B cell (primary cell): Measurements from ENCODE around the gene CAMK1. TPM values are rescaled to one million over a fixed set of nuclear protein-coding genes. Genes with fewer than 3 reads are reported as not detected.

Experiments
- ATAC-seq: fragments of 200-7000 bp; cut with Tn5 transposase; one replicate; pipeline ENCODE4 v1.10.0; 2021; ENCODE audit warnings: low read depth, mild to moderate bottlenecking, moderate number of reproducible peaks, moderate library complexity
- CTCF ChIA-PET: fragments of 350-600 bp; sonication (Branson Sonifier 250); formaldehyde crosslinking; loops from one replicate; lab custom pipeline; 2021; ENCODE audit warnings: antibody characterized with exemption, inconsistent platforms; lab: Charles Lee
- POLR2A ChIA-PET: fragments of 350-600 bp; sonication (Branson Sonifier 250); formaldehyde crosslinking; loops from one replicate; lab custom pipeline; 2021; ENCODE audit warnings: antibody characterized with exemption; lab: Charles Lee
- DNase-seq: peaks from one replicate; pipeline ENCODE4 v3.0.0; 2013
- H2AFZ ChIP-seq: 2 replicates; pipeline ENCODE4 v1.6.1; 2012; ENCODE audit warnings: mild to moderate bottlenecking, low read depth, low read length; ENCODE audit not compliant: insufficient read depth, poor library complexity, severe bottlenecking
- H3K27ac ChIP-seq, 2 donors: 1 replicate in 1 of 2; 2 replicates in 1 of 2; pipeline ENCODE4 v1.5.1; 2012 to 2013; ENCODE audit warnings: low read length in 2 of 2, mild to moderate bottlenecking in 2 of 2, moderate library complexity in 1 of 2
- H3K27me3 ChIP-seq, 4 experiments: fragments of 200-600 bp in 1 of 4; sonication (generic) in 1 of 4; replicated peaks in 1 of 4; 1 replicate in 2 of 4; 2 replicates in 2 of 4; pipeline versions ENCODE4 v1.6.1 to v1.7.0; 2013 to 2016; ENCODE audit warnings: low read length in 3 of 4, mild to moderate bottlenecking in 2 of 4, mixed read lengths in 1 of 4, moderate library complexity in 1 of 4; ENCODE audit not compliant: insufficient read depth in 4 of 4, control insufficient read depth in 3 of 4; ENCODE audit errors: control extremely low read depth in 1 of 4
- H3K36me3 ChIP-seq, 2 experiments: replicated peaks in 1 of 2; 1 replicate in 1 of 2; 2 replicates in 1 of 2; pipeline versions ENCODE4 v1.6.1 to v1.7.1; 2013; ENCODE audit warnings: low read length in 1 of 2; ENCODE audit not compliant: insufficient read depth in 2 of 2, control insufficient read depth in 1 of 2; ENCODE audit errors: control extremely low read depth in 1 of 2, extremely low read depth in 1 of 2
- H3K4me1 ChIP-seq, 2 donors: fragments of 200-600 bp in 1 of 2; sonication (generic) in 1 of 2; 1 replicate in 1 of 2; 2 replicates in 1 of 2; pipeline versions ENCODE4 v1.5.1 to v1.6.1; 2013 to 2017; ENCODE audit warnings: low read length in 2 of 2; ENCODE audit not compliant: control insufficient read depth in 2 of 2, insufficient read depth in 2 of 2
- H3K4me2 ChIP-seq: replicated peaks from 2 replicates; pipeline ENCODE3; 2012; ENCODE audit warnings: mild to moderate bottlenecking, low read depth, low read length; ENCODE audit not compliant: poor library complexity, severe bottlenecking
- H3K4me3 ChIP-seq, 5 experiments: fragments of 200-600 bp in 1 of 5; sonication (generic) in 1 of 5; 1 replicate in 3 of 5; 2 replicates in 2 of 5; pipeline versions ENCODE4 v1.5.1 to v1.7.0; 2011 to 2016; ENCODE audit warnings: low read length in 4 of 5, mild to moderate bottlenecking in 4 of 5, low read depth in 2 of 5, control low read depth in 1 of 5, moderate library complexity in 1 of 5; ENCODE audit not compliant: insufficient read depth in 1 of 5; ENCODE audit errors: control extremely low read depth in 1 of 5, extremely low read depth in 1 of 5
- H3K79me2 ChIP-seq: fragments of 200-600 bp; sonication (generic); one replicate; pipeline ENCODE4 v1.6.0; 2016; ENCODE audit warnings: low read length; ENCODE audit not compliant: control insufficient read depth, insufficient read depth
- H3K9ac ChIP-seq: fragments of 200-600 bp; sonication (generic); 2 replicates; pipeline ENCODE4 v1.6.1; 2017; ENCODE audit warnings: mild to moderate bottlenecking, low read length, moderate library complexity
- H3K9me3 ChIP-seq, 3 donors: one replicate each; pipeline versions ENCODE4 v1.6.1 to v1.7.1; 2013; ENCODE audit warnings: low read length in 2 of 3; ENCODE audit not compliant: control insufficient read depth in 2 of 3, insufficient read depth in 1 of 3; ENCODE audit errors: control extremely low read depth in 1 of 3
- H4K20me1 ChIP-seq: 2 replicates; pipeline ENCODE4 v1.6.0; 2012; ENCODE audit warnings: mild to moderate bottlenecking, low read length; ENCODE audit not compliant: insufficient read depth, control insufficient read depth, poor library complexity, severe bottlenecking
- H3K27ac Mint-ChIP-seq: one replicate; pipeline ENCODE4 v1.8.0; 2021; ENCODE audit warnings: mixed read lengths
- H3K27me3 Mint-ChIP-seq: one replicate; pipeline ENCODE4 v1.8.0; 2021; ENCODE audit warnings: mixed read lengths
- H3K4me1 Mint-ChIP-seq: one replicate; pipeline ENCODE4 v1.8.0; 2021; ENCODE audit warnings: mixed read lengths
- H3K4me3 Mint-ChIP-seq: one replicate; pipeline ENCODE4 v1.8.0; 2021; ENCODE audit warnings: mixed read lengths
- H3K9me3 Mint-ChIP-seq: one replicate; pipeline ENCODE4 v1.8.0; 2022; ENCODE audit warnings: mixed read lengths; ENCODE audit not compliant: insufficient read depth
- EZH2 ChIP-seq: IDR thresholded peaks from 2 replicates; pipeline ENCODE4 v1.6.1; 2012; ENCODE audit warnings: borderline replicate concordance, low read depth, mild to moderate bottlenecking, moderate library complexity, low read length; ENCODE audit not compliant: insufficient read depth, poor library complexity, severe bottlenecking
- WGBS: methylation state at CpG from one replicate; pipeline ENCODE4 v1.1.5; 2013; ENCODE audit warnings: missing lambda C conversion rate; ENCODE audit not compliant: insufficient coverage; 5-methylcytosine and 5-hydroxymethylcytosine counted together
- intact Hi-C: fragments of 100-400 bp; cut with micrococcal nuclease; formaldehyde crosslinking; loops from one replicate; pipeline ENCODE4 v1.10.0; 2022
- polyA plus RNA-seq: library from polyadenylated mRNA; depleted of rRNA; stranded (reverse); fragments of >200 nt; gene quantifications from 2 replicates; pipeline ENCODE4 v1.2.3, GENCODE V29; 2012
- total RNA-seq, 2 donors: library from RNA; stranded (reverse); fragments of 120-200 nt in 1 of 2; gene quantifications; 1 replicate in 1 of 2; 2 replicates in 1 of 2; pipeline versions ENCODE4 v1.2.3 to v1.2.4, GENCODE V29; 2013 to 2022
- TF ChIP-seq, protein P1 (sequence below): fragments of 200-600 bp; IDR thresholded peaks from one replicate; pipeline ENCODE4 v1.8.0; 2022; ENCODE audit warnings: antibody characterized with exemption, mild to moderate bottlenecking

The CAMK1 gene
- total and polyA plus RNA-seq, 2 donors (not counting 1 experiment from before 2014, with no cell fraction given), result 0.57 to 0.82 TPM

DNA sequence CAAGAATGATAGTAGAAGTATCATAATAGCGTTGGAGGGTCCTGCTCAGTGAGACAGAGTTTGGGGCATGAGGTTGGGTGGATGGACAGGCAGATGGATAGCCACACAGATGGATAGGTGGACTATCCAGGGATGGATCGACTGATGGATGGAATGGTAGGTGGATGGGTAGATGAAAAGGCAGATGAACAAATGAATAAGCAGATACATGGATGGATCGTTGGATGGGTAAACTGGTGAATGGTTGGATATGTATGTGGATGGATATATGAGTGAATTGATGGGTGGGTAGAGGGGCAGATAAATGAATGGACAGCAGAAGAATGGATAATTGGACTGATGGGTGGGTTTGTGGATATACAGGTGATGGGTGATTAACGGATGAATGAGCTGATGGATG is 56.6 kb downstream of the CAMK1 start:
- H3K9ac ChIP-seq, result no peak overlapping the region
- no peaks in the 10 kb centered on the region for H3K9me3 ChIP-seq
- no peak overlapping the region for H3K27ac ChIP-seq
- Mint-ChIP-seq H3K27me3 (peaks cover 38% of the 10 kb centered on the region), H3K27ac (no peak overlapping the region), H3K9me3 (no peaks in the 10 kb centered on the region), H3K4me1 (peaks cover 3% of the 10 kb centered on the region), H3K4me3 (no peak overlapping the region)
- no peaks in the 10 kb centered on the region for H4K20me1 ChIP-seq
- H2AFZ ChIP-seq, result no peak overlapping the region
- no peak for ATAC-seq
- no peak for DNase-seq
- H3K27me3 ChIP-seq, result peaks cover 0 to 4% (median 2%) of the 10 kb centered on the region in 4 experiments
- H3K79me2 ChIP-seq, result no peaks in the 10 kb centered on the region
- TF ChIP-seq EZH2, result no peak
- TF ChIP-seq, protein P1, sequence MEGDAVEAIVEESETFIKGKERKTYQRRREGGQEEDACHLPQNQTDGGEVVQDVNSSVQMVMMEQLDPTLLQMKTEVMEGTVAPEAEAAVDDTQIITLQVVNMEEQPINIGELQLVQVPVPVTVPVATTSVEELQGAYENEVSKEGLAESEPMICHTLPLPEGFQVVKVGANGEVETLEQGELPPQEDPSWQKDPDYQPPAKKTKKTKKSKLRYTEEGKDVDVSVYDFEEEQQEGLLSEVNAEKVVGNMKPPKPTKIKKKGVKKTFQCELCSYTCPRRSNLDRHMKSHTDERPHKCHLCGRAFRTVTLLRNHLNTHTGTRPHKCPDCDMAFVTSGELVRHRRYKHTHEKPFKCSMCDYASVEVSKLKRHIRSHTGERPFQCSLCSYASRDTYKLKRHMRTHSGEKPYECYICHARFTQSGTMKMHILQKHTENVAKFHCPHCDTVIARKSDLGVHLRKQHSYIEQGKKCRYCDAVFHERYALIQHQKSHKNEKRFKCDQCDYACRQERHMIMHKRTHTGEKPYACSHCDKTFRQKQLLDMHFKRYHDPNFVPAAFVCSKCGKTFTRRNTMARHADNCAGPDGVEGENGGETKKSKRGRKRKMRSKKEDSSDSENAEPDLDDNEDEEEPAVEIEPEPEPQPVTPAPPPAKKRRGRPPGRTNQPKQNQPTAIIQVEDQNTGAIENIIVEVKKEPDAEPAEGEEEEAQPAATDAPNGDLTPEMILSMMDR, result no peak
- 77% methylated on average over 4 of the region's 4 CpGs for WGBS
- no peak overlapping the region for H3K4me2 ChIP-seq
- ChIA-PET POLR2A (no interaction called here), CTCF (no interaction called here)
- H3K36me3 ChIP-seq, result no peaks in the 10 kb centered on the region
- H3K4me3 ChIP-seq, result no peak overlapping the region
- no peaks in the 10 kb centered on the region for H3K4me1 ChIP-seq
- intact Hi-C loops, result no loop called here

DNA sequence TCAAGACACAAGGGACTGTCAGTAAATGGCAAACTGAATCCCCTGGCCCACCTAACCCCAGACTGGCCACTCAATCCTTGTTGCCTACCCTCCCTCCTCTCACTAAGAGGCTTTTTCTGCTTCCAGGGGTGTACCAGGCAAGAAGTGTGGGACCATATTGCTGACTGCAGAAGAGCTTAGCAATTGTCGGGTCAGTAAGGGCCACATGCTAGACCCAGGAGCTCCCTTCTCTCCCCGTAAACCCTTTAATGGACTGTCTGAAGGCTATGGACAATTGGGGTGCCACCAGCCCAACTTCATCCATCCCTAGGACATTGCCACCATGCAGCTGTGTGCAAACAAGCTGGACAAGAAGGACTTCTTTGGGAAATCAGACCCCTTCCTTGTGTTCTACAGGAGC is 57.3 kb downstream of the CAMK1 start:
- POLR2A ChIA-PET, result no interaction called here
- 63% methylated on average over 2 of the region's 2 CpGs for WGBS
- DNase-seq, result no peak

More for the DNA sequence above, 57.3 kb downstream of the CAMK1 start:
- Mint-ChIP-seq H3K4me1 (peaks cover 3% of the 10 kb centered on the region), H3K4me3 (no peak overlapping the region), H3K9me3 (no peaks in the 10 kb centered on the region), H3K27ac (no peak overlapping the region), H3K27me3 (peaks cover 38% of the 10 kb centered on the region)
- Histone ChIP-seq H3K36me3 (no peaks in the 10 kb centered on the region), H3K9me3 (no peaks in the 10 kb centered on the region), H3K4me3 (no peak overlapping the region), H3K27ac (no peak overlapping the region), H2AFZ (no peak overlapping the region), H3K9ac (no peak overlapping the region), H4K20me1 (no peaks in the 10 kb centered on the region), H3K79me2 (no peaks in the 10 kb centered on the region), H3K4me2 (no peak overlapping the region), H3K4me1 (no peaks in the 10 kb centered on the region), H3K27me3 (peaks cover 0 to 4% (median 2%) of the 10 kb centered on the region in 4 experiments)
- no peak for TF ChIP-seq EZH2
- intact Hi-C loops, result no loop called here
- CTCF ChIA-PET, result no interaction called here
- ATAC-seq, result no peak
